Mesenchymal stem cell (in vitro differentiated cells and primary cell): Measurements from ENCODE around the gene CD209.

Experiments
- DNase-seq: peaks from one replicate; pipeline ENCODE4 v3.0.0-alpha.2; 2013
- H2AFZ ChIP-seq: one replicate; pipeline ENCODE4 v1.6.1; 2013; ENCODE audit warnings: low read depth, mild to moderate bottlenecking, control low read depth, inconsistent platforms, low read length, moderate library complexity
- H2AK5ac ChIP-seq: 2 replicates; pipeline ENCODE4 v1.6.1; 2013; ENCODE audit warnings: low read length, moderate library complexity, mild to moderate bottlenecking, inconsistent platforms; ENCODE audit not compliant: severe bottlenecking
- H2BK120ac ChIP-seq: one replicate; pipeline ENCODE4 v1.6.1; 2013; ENCODE audit warnings: low read depth, mild to moderate bottlenecking, inconsistent platforms, low read length, moderate library complexity
- H2BK12ac ChIP-seq, 2 experiments: one replicate each; pipeline ENCODE4 v1.6.1; 2013; ENCODE audit warnings: inconsistent platforms in 2 of 2, low read length in 2 of 2, mild to moderate bottlenecking in 2 of 2, moderate library complexity in 2 of 2, control low read depth in 1 of 2
- H2BK15ac ChIP-seq: one replicate; pipeline ENCODE4 v1.6.1; 2013; ENCODE audit warnings: mild to moderate bottlenecking, low read depth, inconsistent platforms; ENCODE audit not compliant: poor library complexity, severe bottlenecking
- H2BK5ac ChIP-seq: 2 replicates; pipeline ENCODE4 v1.6.1; 2013; ENCODE audit warnings: low read depth, mild to moderate bottlenecking, low read length, control low read depth, inconsistent platforms; ENCODE audit not compliant: poor library complexity, severe bottlenecking
- H3K14ac ChIP-seq, 2 experiments: one replicate each; pipeline ENCODE4 v1.6.1; 2013; ENCODE audit warnings: inconsistent platforms in 2 of 2, low read length in 2 of 2, control low read depth in 1 of 2, mild to moderate bottlenecking in 1 of 2, moderate library complexity in 1 of 2
- H3K18ac ChIP-seq, 2 experiments: one replicate each; pipeline ENCODE4 v1.6.1; 2013; ENCODE audit warnings: inconsistent platforms in 2 of 2, low read length in 2 of 2, control low read depth in 1 of 2, low read depth in 1 of 2, mild to moderate bottlenecking in 1 of 2
- H3K23ac ChIP-seq, 2 experiments: one replicate each; pipeline ENCODE4 v1.6.1; 2013; ENCODE audit warnings: inconsistent platforms in 2 of 2, low read length in 2 of 2, mild to moderate bottlenecking in 2 of 2, moderate library complexity in 2 of 2, control low read depth in 1 of 2
- H3K27ac ChIP-seq: 2 replicates; pipeline ENCODE4 v1.5.1; 2013; ENCODE audit warnings: mild to moderate bottlenecking, moderate library complexity, low read length, control low read depth, inconsistent platforms; ENCODE audit not compliant: poor library complexity, severe bottlenecking
- H3K27me3 ChIP-seq, 2 experiments: 2 replicates each; pipeline versions ENCODE4 v1.6.1 to v1.7.0; 2013; ENCODE audit warnings: low read length in 2 of 2, mild to moderate bottlenecking in 2 of 2, moderate library complexity in 2 of 2, control low read depth in 1 of 2, inconsistent platforms in 1 of 2; ENCODE audit not compliant: control insufficient read depth in 1 of 2, insufficient read depth in 1 of 2
- H3K36me3 ChIP-seq, 2 experiments: 2 replicates each; pipeline versions ENCODE4 v1.6.1 to v1.7.0; 2013; ENCODE audit warnings: low read length in 2 of 2, control low read depth in 1 of 2, inconsistent platforms in 1 of 2, low read depth in 1 of 2, mild to moderate bottlenecking in 1 of 2; ENCODE audit not compliant: insufficient read depth in 2 of 2, control insufficient read depth in 1 of 2
- H3K4ac ChIP-seq, 2 experiments: one replicate each; pipeline ENCODE4 v1.6.1; 2013; ENCODE audit warnings: inconsistent platforms in 2 of 2, low read length in 2 of 2, mild to moderate bottlenecking in 2 of 2, moderate library complexity in 2 of 2, control low read depth in 1 of 2, low read depth in 1 of 2
- H3K4me1 ChIP-seq: 2 replicates; pipeline ENCODE4 v1.6.1; 2013; ENCODE audit warnings: low read depth, low read length, control low read depth; ENCODE audit not compliant: control insufficient read depth, insufficient read depth
- H3K4me2 ChIP-seq: 2 replicates; pipeline ENCODE4 v1.6.1; 2013; ENCODE audit warnings: low read length, mild to moderate bottlenecking, inconsistent platforms; ENCODE audit not compliant: poor library complexity, severe bottlenecking
- H3K4me3 ChIP-seq, 2 experiments: 2 replicates each; pipeline versions ENCODE4 v1.5.1 to v1.7.0; 2013; ENCODE audit warnings: low read length in 2 of 2, mild to moderate bottlenecking in 2 of 2, control low read depth in 1 of 2, low read depth in 1 of 2; ENCODE audit not compliant: insufficient read depth in 1 of 2
- H3K79me1 ChIP-seq: replicated peaks from 2 replicates; pipeline ENCODE4 v1.6.1; 2013; ENCODE audit warnings: mild to moderate bottlenecking, control low read depth, low read length, inconsistent platforms; ENCODE audit not compliant: poor library complexity, severe bottlenecking
- H3K9ac ChIP-seq: 2 replicates; pipeline ENCODE4 v1.7.0; 2013; ENCODE audit warnings: mild to moderate bottlenecking, low read length, moderate library complexity
- H3K9me3 ChIP-seq: 2 replicates; pipeline ENCODE4 v1.7.0; 2013; ENCODE audit warnings: mild to moderate bottlenecking, low read length; ENCODE audit not compliant: control insufficient read depth
- H4K8ac ChIP-seq: one replicate; pipeline ENCODE4 v1.6.1; 2013; ENCODE audit warnings: inconsistent platforms, mild to moderate bottlenecking, low read length, moderate library complexity
- H4K91ac ChIP-seq: one replicate; pipeline ENCODE4 v1.6.1; 2013; ENCODE audit warnings: mild to moderate bottlenecking, low read length, inconsistent platforms
- WGBS: methylation state at CpG from one replicate; pipeline ENCODE4 v1.1.7; 2013; ENCODE audit warnings: mixed read lengths; 5-methylcytosine and 5-hydroxymethylcytosine counted together

Gene CD209

DNA sequence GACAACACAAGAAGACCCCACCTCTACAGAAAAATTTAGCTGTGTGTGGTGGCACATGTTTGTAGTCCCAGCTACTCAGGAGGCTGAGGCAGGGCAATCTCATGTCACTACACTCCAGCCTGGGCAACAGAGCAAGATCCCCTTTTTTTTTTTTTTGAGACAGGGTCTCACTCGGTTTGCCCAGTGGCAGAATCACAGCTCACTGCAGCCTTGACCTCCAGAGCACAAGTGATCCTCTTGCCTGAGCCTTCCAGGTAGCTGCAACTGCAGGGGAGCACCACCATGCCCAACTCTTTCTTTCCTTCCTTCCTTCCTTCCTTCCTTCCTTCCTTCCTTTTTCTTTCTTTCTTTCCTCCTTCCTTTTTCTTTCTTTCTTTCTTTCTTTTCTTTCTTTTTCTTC lies 11.2 kb downstream of the CD209 start:
- WGBS: 52% methylated on average over 1 of the region's 1 CpG
- no peak overlapping the region for H3K4ac ChIP-seq
- no peaks in the 10 kb centered on the region for H3K9me3 ChIP-seq
- H3K14ac ChIP-seq: no peak overlapping the region
- H3K36me3 ChIP-seq: no peaks in the 10 kb centered on the region
- H2BK5ac ChIP-seq: no peak overlapping the region
- peaks cover 10 to 72% of the 10 kb centered on the region in 2 experiments for H3K27me3 ChIP-seq
- no peak overlapping the region for H2BK12ac ChIP-seq
- H2BK120ac ChIP-seq: no peak overlapping the region
- no peak overlapping the region for H3K27ac ChIP-seq
- no peak overlapping the region for H2AFZ ChIP-seq
- H3K4me2 ChIP-seq: no peak overlapping the region
- H4K8ac ChIP-seq: no peak overlapping the region
- no peak overlapping the region for H3K23ac ChIP-seq
- H4K91ac ChIP-seq: no peak overlapping the region
- no peak for DNase-seq
- H3K4me1 ChIP-seq: no peaks in the 10 kb centered on the region
- no peak overlapping the region for H2AK5ac ChIP-seq
- H2BK15ac ChIP-seq: no peak overlapping the region
- H3K79me1 ChIP-seq: no peaks in the 10 kb centered on the region
- no peak overlapping the region for H3K18ac ChIP-seq
- H3K4me3 ChIP-seq: no peak overlapping the region
- H3K9ac ChIP-seq: no peak overlapping the region

DNA sequence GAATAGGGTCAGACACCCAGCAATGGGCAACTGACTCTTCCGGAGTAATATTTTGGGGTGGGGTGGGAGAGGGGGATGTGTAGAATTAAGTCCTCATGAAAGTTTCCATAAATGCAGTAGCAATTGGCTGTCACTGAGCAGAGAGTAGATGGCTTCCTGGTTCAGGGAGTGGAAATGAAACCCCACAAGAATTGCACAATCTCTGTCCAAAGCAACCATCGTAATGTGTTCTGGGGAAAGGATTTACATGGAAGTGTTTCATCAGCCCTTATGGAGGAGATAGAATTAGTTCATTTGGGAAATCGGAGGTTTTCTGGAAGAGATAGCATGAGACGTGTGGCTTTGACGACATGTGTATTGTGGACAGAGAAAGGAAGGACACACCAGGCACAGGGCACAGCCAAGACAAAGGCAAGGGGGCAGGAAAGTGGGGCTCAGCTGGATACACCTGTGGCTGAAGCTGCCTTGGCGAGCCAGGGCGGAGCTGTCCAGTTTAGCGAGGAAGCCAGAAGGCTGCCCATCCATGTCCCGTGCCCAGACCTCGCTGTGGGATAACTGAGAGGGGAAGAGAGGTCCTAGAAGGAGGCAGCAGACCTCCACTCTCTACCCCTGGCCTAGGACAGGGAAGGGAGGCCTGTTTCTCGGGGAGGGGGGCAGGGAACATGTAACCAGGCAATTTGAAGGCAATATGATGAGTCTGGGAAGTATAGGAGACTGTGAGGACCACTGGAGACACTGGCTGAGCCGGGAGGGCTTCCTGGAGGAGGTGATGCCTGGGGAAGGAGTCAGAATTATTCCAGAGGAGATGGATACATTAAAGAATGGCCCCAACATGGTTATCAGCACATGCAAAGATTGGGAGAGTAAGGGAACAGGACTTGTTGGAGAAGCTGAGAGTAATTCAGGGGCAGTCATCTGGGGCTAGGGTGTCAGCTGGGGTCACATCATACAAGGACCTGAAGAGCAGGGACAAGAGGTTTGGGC lies 12.8 kb downstream of the CD209 start:
- H2AFZ ChIP-seq: no peak overlapping the region
- no peak overlapping the region for H3K14ac ChIP-seq
- WGBS: 65% methylated on average over 10 of the region's 12 CpGs
- no peak overlapping the region for H2AK5ac ChIP-seq
- H3K23ac ChIP-seq: no peak overlapping the region
- no peak overlapping the region for H3K4me2 ChIP-seq
- no peak overlapping the region for H3K18ac ChIP-seq
- no peaks in the 10 kb centered on the region for H3K9me3 ChIP-seq
- H3K4me3 ChIP-seq: no peak overlapping the region
- no peak overlapping the region for H2BK5ac ChIP-seq
- H4K8ac ChIP-seq: no peak overlapping the region
- no peak overlapping the region for H4K91ac ChIP-seq
- no peak overlapping the region for H2BK120ac ChIP-seq
- H3K27ac ChIP-seq: no peak overlapping the region
- H3K79me1 ChIP-seq: no peaks in the 10 kb centered on the region
- H3K4ac ChIP-seq: no peak overlapping the region
- no peak overlapping the region for H3K9ac ChIP-seq
- DNase-seq: peak; percentile 27
- no peak overlapping the region for H2BK15ac ChIP-seq
- H2BK12ac ChIP-seq: no peak overlapping the region
- H3K27me3 ChIP-seq: peaks cover 12 to 72% of the 10 kb centered on the region in 2 experiments
- H3K36me3 ChIP-seq: no peaks in the 10 kb centered on the region
- H3K4me1 ChIP-seq: peaks cover 2% of the 10 kb centered on the region

DNA sequence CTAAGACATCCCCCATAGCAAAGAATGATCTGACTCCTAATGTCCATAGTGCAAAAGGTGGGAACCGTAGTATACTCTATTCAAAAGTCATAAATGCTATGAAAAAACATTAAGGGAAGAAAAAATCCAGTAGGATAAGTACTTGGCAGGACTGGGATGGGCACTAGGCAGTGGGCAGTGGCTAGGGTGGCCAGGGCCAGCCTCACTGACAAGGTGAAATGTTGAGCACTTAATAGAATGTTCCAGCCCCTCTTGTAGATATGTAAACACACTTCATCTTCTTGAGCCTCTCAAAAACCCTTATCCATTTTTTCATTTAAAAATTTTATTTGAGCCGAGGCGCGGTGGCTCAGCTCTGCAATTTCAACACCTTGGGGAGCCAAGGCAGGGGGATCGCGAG lies 14.0 kb downstream of the CD209 start:
- H3K4me3 ChIP-seq: no peak overlapping the region
- H2BK120ac ChIP-seq: no peak overlapping the region
- H3K27ac ChIP-seq: no peak overlapping the region
- 53% methylated on average over 3 of the region's 6 CpGs for WGBS
- no peak for DNase-seq
- no peaks in the 10 kb centered on the region for H3K36me3 ChIP-seq
- no peaks in the 10 kb centered on the region for H3K79me1 ChIP-seq
- H3K4me1 ChIP-seq: peaks cover 2% of the 10 kb centered on the region
- no peak overlapping the region for H3K23ac ChIP-seq
- H3K4ac ChIP-seq: no peak overlapping the region
- peaks cover 20 to 74% of the 10 kb centered on the region in 2 experiments for H3K27me3 ChIP-seq
- no peak overlapping the region for H2BK5ac ChIP-seq
- H3K14ac ChIP-seq: no peak overlapping the region
- no peak overlapping the region for H3K4me2 ChIP-seq
- no peak overlapping the region for H3K18ac ChIP-seq
- H2AFZ ChIP-seq: no peak overlapping the region
- H2AK5ac ChIP-seq: no peak overlapping the region
- H2BK12ac ChIP-seq: no peak overlapping the region
- H3K9me3 ChIP-seq: no peaks in the 10 kb centered on the region
- H3K9ac ChIP-seq: no peak overlapping the region
- H4K8ac ChIP-seq: no peak overlapping the region
- H4K91ac ChIP-seq: no peak overlapping the region
- no peak overlapping the region for H2BK15ac ChIP-seq

DNA sequence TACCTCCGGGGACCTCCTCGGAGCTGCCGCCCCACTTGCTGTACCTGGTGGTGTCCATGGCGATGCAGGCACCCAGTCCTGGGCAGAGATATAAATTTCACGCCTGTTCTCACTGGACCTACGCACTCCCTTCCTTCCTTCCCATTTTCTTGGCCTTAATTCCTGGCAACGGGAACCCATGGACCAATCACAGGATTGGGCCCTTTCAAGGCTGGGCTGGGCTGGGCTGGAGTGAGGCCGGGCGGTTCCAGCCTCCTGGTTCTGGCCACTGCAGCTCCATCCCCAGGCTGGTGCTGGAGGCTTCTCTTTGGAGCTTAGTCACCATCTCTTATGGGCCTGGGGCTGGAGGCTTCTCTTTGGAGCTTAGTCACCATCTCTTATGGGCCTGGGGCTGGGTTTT lies 15.3 kb downstream of the CD209 start, which contains the start of gene CLEC4G:
Gene CLEC4G (minus strand): TSS at position 66 of the 400 bp plus-strand sequence. CDS start 8 bp downstream, at position 58.
- no peak for DNase-seq
- no peak within 1 kb of the TSS for H3K14ac ChIP-seq
- no peaks in the 10 kb centered on the region for H3K9me3 ChIP-seq
- no peak within 1 kb of the TSS for H2BK15ac ChIP-seq
- no peak within 1 kb of the TSS for H3K9ac ChIP-seq
- H2BK12ac ChIP-seq: no peak within 1 kb of the TSS
- peaks cover 2% of the 10 kb centered on the region for H3K4me1 ChIP-seq
- H3K27me3 ChIP-seq: peaks cover 30 to 80% of the 10 kb centered on the region in 2 experiments
- no peak within 1 kb of the TSS for H4K91ac ChIP-seq
- no peak within 1 kb of the TSS for H2AFZ ChIP-seq
- H3K4ac ChIP-seq: no peak within 1 kb of the TSS
- H2BK5ac ChIP-seq: no peak within 1 kb of the TSS
- H2AK5ac ChIP-seq: no peak within 1 kb of the TSS
- H3K79me1 ChIP-seq: no peaks in the 10 kb centered on the region
- H2BK120ac ChIP-seq: no peak within 1 kb of the TSS
- no peak within 1 kb of the TSS for H3K27ac ChIP-seq
- 60% methylated on average over 9 of the region's 9 CpGs for WGBS
- no peak within 1 kb of the TSS for H4K8ac ChIP-seq
- H3K4me3 ChIP-seq: no peak within 1 kb of the TSS
- no peak within 1 kb of the TSS for H3K4me2 ChIP-seq
- no peaks in the 10 kb centered on the region for H3K36me3 ChIP-seq
- no peak within 1 kb of the TSS for H3K23ac ChIP-seq
- no peak within 1 kb of the TSS for H3K18ac ChIP-seq
